Amniotic stem cell (primary cell): ENCODE measurements around the gene WASF2.
"Not testable (repeated sequence)": the region's sequence is repeated elsewhere in the genome, so short reads cannot be mapped to it uniquely, and the experiment has no call there.

Source experiments
- DNase-seq: peaks from one replicate; lab custom pipeline; 2025; lab: John Stamatoyannopoulos, UW

Gene WASF2

DNA sequence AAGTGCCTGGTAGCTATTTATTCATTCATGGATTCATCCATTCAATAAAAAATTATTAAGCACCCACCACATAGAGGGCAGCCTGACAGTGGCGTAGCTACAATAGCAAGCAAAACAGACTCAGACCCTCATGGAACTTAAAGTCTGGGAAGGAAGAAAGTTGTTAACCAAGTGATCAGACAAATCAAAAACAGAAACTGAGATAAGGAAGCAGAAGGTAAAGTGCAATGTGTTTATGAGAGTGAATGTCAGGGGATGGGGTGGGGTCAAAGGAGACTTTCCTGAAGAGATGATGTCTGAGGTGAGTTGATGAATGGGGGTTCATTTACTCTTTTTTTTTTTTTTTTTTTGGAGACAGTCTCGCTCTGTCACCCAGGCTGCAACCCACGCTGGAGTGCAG lies 2.8 kb upstream of the WASF2 start:
- DNase-seq, result no peak

GRCh38 chr1:27491748-27492700 lies 2.1 kb upstream of the WASF2 start:
- no peak for DNase-seq

- DNase-seq, result no peak
These were observed 430 bp downstream of the WASF2 start for GRCh38 chr1:27489501-27489972.

GRCh38 chr1:27487966-27488884 lies 1.7 kb downstream of the WASF2 start:
- DNase-seq, result no peak

- DNase-seq, result no peak
These were observed 4.6 kb downstream of the WASF2 start for GRCh38 chr1:27485363-27485762.

- no peak for DNase-seq
These were observed 6.3 kb downstream of the WASF2 start for GRCh38 chr1:27483659-27484058.

DNA sequence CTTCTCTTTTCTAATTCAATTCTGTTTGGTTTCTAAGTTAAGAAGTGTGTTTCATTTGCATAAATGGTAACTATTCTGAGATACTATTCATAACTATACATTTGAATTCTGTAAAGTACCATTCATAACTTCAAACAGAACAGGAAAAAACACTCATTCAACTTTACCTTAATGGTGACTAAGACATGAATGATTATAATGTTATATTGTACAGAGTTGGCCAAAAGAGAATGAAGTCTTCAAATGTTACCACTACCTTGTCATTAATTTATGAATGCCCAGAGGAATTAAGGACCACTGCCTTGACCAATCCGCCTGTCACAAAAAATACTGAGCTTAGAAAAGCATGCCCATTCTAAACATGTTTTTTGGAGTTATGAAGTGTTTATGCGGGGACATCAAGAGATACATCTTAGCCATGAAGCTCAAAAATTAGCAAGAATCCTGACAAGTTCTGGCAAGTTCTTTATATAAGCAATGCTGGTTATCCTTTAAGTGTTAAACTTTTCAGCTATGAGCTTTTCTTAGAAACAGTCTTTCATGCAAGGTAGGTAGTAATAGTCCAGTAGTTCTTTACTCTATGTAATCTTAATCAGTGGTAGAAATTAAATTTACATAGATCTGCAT lies 7.9 kb downstream of the WASF2 start:
- DNase-seq, result no peak

- no peak for DNase-seq
These were observed 11.9 kb downstream of the WASF2 start for GRCh38 chr1:27478098-27478497.

DNA sequence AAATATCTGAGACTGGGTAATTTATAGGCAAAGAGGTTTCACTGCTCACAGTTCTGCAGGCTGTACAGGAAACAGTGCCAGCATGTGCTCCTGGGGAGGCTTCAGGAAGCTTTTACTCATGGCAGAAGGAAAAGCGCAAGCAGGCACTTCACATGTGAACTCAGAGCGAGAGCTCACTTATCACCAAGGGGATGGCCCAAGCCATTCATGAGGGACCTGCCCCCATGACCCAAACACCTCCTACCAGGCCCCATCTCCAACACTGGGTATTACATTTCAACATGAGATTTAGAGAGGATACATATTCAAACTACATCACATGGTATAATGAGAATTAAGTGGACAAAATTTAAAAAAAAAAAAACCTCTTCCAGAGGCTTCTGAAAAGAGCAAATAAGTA lies 13.7 kb downstream of the WASF2 start:
- no peak for DNase-seq

DNA sequence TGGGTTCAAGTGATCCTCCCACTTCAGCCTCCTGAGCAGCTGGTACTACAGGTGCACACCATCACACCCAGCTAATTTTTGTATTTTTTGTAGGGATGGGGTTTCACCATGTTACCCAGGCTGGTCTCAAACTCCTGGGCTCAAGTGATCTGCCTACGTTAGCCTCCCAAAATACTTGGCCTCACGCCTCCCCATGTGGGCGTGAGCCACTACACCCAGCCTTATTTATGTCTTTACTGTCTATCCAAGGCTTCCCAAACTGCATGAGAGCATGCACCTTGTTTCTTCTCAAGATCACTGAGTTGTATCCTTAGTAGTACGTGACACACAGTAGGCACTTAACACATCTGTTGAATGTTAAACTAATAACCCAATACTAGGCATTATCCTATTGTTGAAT lies 14.2 kb downstream of the WASF2 start:
- DNase-seq, result no peak

GRCh38 chr1:27473755-27474154 lies 16.2 kb downstream of the WASF2 start:
- no peak for DNase-seq

DNA sequence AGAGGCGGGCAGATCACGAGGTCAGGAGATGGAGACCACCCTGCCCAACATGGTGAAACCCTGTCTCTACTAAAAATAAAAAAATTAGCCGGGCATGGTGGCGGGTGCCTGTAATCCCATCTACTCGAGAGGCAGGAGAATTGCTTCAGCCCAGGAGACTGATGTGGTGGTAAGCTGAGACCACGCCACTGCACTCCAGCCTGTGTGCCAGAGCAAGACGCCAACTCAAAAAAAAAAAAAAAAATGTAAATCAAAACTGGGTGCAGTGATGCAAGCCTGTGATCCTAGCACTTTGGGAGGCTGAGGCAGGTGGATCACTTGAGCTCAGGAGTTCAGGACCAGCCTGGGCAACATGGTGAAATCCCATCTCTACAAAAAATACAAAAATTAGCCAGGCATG lies 17.9 kb downstream of the WASF2 start:
- not testable (repeated sequence) for DNase-seq

DNA sequence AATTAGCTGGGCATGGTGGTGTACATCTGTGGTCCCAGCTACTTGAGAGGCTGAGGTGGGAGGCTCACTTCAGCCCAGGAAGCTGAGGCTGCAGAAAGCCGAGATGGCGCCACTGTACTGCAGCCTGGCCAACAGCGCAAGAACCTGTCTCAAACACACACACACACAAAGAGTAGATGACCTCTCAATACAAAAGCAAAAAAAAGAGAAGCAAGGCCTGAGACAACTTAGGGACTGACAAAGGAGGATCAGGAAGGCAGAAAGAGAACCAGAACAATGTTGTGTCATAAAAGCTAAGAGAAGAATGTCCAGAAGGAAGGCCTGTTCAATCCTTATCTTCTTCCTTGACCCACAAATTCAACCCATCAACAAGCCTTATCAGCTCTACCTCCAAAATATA lies 18.5 kb downstream of the WASF2 start:
- no peak for DNase-seq

GRCh38 chr1:27469334-27469733 lies 20.6 kb downstream of the WASF2 start:
- DNase-seq, result no peak

- not testable (repeated sequence) for DNase-seq
These were observed 21.6 kb downstream of the WASF2 start for GRCh38 chr1:27468378-27468777.

DNA sequence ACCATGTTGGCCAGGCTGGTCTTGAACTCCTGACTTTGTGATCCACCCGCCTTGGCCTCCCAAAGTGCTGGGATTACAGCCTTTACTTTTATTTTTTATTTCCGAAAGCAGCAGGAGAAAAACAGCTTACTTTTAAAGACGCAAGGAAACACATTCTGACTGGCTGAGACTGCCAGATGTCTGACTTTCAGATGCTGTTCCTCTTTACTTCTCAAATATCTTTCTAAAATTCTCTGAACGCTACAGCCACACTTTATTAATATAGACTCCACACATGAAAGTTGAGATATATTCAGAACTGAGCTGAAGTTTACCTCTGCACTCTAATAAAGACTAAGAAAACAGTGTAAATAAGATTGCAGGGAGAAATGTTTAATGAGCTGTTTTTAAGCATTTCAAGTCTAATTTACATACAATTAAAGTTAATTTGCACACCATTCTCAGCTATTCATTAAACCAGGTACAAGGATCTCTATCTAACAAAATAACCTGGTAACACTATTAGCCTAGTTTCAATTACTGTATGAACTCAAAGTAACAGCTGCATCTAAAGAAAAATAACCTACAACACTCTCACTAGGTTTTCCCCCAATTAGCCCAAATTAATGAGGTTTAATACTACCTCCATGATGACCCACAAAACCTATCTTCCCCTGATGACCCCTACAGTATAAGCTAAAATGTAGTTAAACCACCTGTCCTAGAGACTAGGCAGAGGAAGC lies 24.9 kb downstream of the WASF2 start:
- DNase-seq, result no peak

DNA sequence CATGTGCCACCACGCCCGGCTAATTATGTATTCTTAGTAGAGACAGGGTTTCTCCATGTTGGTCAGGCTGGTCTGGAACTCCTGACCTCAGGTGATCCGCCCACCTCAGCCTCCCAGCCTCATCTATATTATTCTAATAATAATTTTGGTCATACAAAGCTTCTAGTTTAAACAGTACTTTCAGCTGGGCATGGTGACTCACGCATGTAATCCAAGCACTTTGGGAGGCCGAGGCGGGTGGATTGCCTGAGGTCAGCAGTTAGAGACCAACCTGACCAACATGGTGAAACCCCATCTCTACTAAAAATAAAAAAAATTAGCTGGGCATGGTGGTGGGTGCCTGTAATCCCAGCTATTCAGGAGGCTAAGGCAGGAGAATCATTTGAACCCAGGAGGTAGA lies 26.1 kb downstream of the WASF2 start:
- DNase-seq, result not testable (repeated sequence)

DNA sequence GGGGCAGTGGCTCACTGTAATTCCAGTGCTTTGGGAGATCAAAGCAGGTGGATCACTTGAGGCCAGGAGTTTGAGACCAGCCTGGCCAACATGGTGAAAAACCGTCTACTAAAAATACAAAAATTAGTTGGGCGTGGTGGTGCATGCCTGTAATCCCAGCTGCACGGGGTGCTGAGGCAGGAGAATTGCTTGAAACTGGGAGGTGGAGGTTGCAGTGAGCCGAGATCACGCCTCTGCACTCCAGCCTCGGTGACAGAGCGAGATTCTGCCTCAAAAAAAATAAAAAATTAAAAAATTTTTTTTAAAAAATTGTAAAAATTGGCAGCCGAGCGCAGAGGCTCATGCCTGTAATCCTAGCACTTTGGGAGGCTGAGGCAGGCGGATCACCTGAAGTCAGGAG lies 31.4 kb downstream of the WASF2 start:
- not testable (repeated sequence) for DNase-seq

- no peak for DNase-seq
These were observed 34.7 kb downstream of the WASF2 start for GRCh38 chr1:27455139-27455811.

DNA sequence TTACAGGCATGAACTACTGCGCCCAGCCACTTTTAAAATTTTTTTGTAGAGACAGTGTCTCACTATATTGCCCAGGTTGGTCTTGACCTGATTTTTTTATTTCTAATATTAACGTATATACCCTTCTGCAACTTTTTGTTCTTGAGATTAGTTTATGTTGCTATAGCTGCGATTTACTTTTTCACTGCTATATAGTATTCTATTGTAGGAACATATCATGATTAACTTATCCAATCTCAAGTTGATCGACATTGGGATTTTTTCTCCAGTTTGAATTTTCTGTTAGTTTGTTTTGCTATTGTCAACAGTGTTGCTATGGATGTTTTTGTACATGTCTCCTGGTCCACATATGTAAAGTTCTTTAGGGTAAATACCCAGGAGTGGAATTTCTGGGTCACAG lies 35.4 kb downstream of the WASF2 start:
- no peak for DNase-seq

- no peak for DNase-seq
These were observed 38.6 kb downstream of the WASF2 start for GRCh38 chr1:27451343-27451742.
